Measurements from ENCODE around the gene TNFRSF4. TPM values are rescaled to one million over a fixed set of nuclear protein-coding genes. Genes with fewer than 3 reads are reported as not detected.

Gene TNFRSF4
- total RNA-seq, 3 donors from 2014 or later (not counting 1 experiment from before 2014, with no cell fraction given) = 14.3 to 26.5 (median 15.7) TPM

- Mint-ChIP-seq H3K36me3 (no peaks in the 10 kb centered on the region), H3K9me3 (no peaks in the 10 kb centered on the region), H3K4me1 (peaks cover 11 to 18% of the 10 kb centered on the region in 2 donors), H3K4me3 (no peak overlapping the region), H3K27me3 (ENCODE audit: low read depth in 2 of 2) (peaks cover 0 to 16% of the 10 kb centered on the region in 2 donors), H3K27ac (no peak overlapping the region)
- Histone ChIP-seq H3K36me3 (ENCODE audit: control insufficient read depth, insufficient read depth, low read length) (no peaks in the 10 kb centered on the region), H3K27me3 (ENCODE audit: control insufficient read depth, insufficient read depth, low read length) (peaks cover 8% of the 10 kb centered on the region), H3K4me3 (ENCODE audit: low read length) (no peak overlapping the region), H3K4me1 (ENCODE audit: control insufficient read depth, insufficient read depth, low read length) (peaks cover 75% of the 10 kb centered on the region), H3K27ac (ENCODE audit: low read length) (no peak overlapping the region), H3K9me3 (ENCODE audit: control insufficient read depth, insufficient read depth, low read length) (no peaks in the 10 kb centered on the region)
- DNase-seq = no peak
- ATAC-seq = no peak
- intact Hi-C loops (cut with micrococcal nuclease) = no loop called here
- WGBS (ENCODE audit: insufficient coverage) = 91% methylated on average over 36 of the region's 36 CpGs
- no peak for TF ChIP-seq CTCF (IDR thresholded peaks at IDR 0.05)
Measured at GRCh38 chr1:1167841-1168450, 46.0 kb downstream of the TNFRSF4 start.

- Mint-ChIP-seq H3K27me3 (ENCODE audit: low read depth in 2 of 2) (peaks cover 0 to 13% of the 10 kb centered on the region in 2 donors), H3K36me3 (no peaks in the 10 kb centered on the region), H3K4me1 (peaks cover 11 to 17% of the 10 kb centered on the region in 2 donors), H3K4me3 (no peak overlapping the region), H3K9me3 (no peaks in the 10 kb centered on the region), H3K27ac (no peak overlapping the region)
- TF ChIP-seq CTCF (IDR thresholded peaks at IDR 0.05) = no peak
- no peak overlapping the region for H3K27ac ChIP-seq (ENCODE audit: low read length)
- no peaks in the 10 kb centered on the region for H3K36me3 ChIP-seq (ENCODE audit: control insufficient read depth, insufficient read depth, low read length)
- WGBS (ENCODE audit: insufficient coverage) = 83% methylated on average over 20 of the region's 20 CpGs
- no peaks in the 10 kb centered on the region for H3K9me3 ChIP-seq (ENCODE audit: control insufficient read depth, insufficient read depth, low read length)
- no peak for DNase-seq
- peaks cover 71% of the 10 kb centered on the region for H3K4me1 ChIP-seq (ENCODE audit: control insufficient read depth, insufficient read depth, low read length)
- peaks cover 8% of the 10 kb centered on the region for H3K27me3 ChIP-seq (ENCODE audit: control insufficient read depth, insufficient read depth, low read length)
- H3K4me3 ChIP-seq (ENCODE audit: low read length) = no peak overlapping the region
- intact Hi-C loops (cut with micrococcal nuclease) = no loop called here
- no peak for ATAC-seq
Measured at GRCh38 chr1:1167398-1167821, 46.5 kb downstream of the TNFRSF4 start.

GRCh38 chr1:1166642-1167397 is 47.1 kb downstream of the TNFRSF4 start:
- no peak overlapping the region for H3K4me3 ChIP-seq (ENCODE audit: low read length)
- Mint-ChIP-seq H3K27me3 (ENCODE audit: low read depth in 2 of 2) (peaks cover 0 to 8% of the 10 kb centered on the region in 2 donors), H3K27ac (peak overlapping the region in 1 of 2 donors; percentile 85), H3K4me1 (peaks cover 7 to 11% of the 10 kb centered on the region in 2 donors), H3K9me3 (no peaks in the 10 kb centered on the region), H3K4me3 (no peak overlapping the region), H3K36me3 (no peaks in the 10 kb centered on the region)
- no peaks in the 10 kb centered on the region for H3K36me3 ChIP-seq (ENCODE audit: control insufficient read depth, insufficient read depth, low read length)
- TF ChIP-seq CTCF (IDR thresholded peaks at IDR 0.05) = no peak
- H3K27ac ChIP-seq (ENCODE audit: low read length) = no peak overlapping the region
- peaks cover 65% of the 10 kb centered on the region for H3K4me1 ChIP-seq (ENCODE audit: control insufficient read depth, insufficient read depth, low read length)
- H3K27me3 ChIP-seq (ENCODE audit: control insufficient read depth, insufficient read depth, low read length) = peaks cover 8% of the 10 kb centered on the region
- ATAC-seq = no peak
- no peak for DNase-seq
- intact Hi-C loops (cut with micrococcal nuclease) = no loop called here
- H3K9me3 ChIP-seq (ENCODE audit: control insufficient read depth, insufficient read depth, low read length) = no peaks in the 10 kb centered on the region
- 88% methylated on average over 44 of the region's 44 CpGs for WGBS (ENCODE audit: insufficient coverage)
